ENCODE results near the gene AMN. TPM values are rescaled to one million over a fixed set of nuclear protein-coding genes. Genes with fewer than 3 reads are reported as not detected.

Gene AMN
- polyA plus RNA-seq, 3 donors, result 0.09 TPM; not detected in 2

GRCh38 chr14:102970496-102970895 is 48.0 kb downstream of the AMN start:
- no peak for TF ChIP-seq CTCF (IDR thresholded peaks at IDR 0.05)
- H3K79me2 ChIP-seq (ENCODE audit: insufficient read depth, low read length), result no peaks in the 10 kb centered on the region
- no peaks in the 10 kb centered on the region for H4K20me1 ChIP-seq (ENCODE audit: insufficient read depth, low read length)
- H3K27me3 Mint-ChIP-seq (ENCODE audit: low read depth in 3 of 3), result peaks cover 0 to 7% (median 3%) of the 10 kb centered on the region in 3 donors
- intact Hi-C loops (cut with micrococcal nuclease), result no loop called here
- H3K9me3 Mint-ChIP-seq, result peaks cover 0 to 3% (median 0%) of the 10 kb centered on the region in 7 donors
- peaks cover 6 to 8% of the 10 kb centered on the region in 2 donors for H3K4me1 ChIP-seq (ENCODE audit: control insufficient read depth in 1 of 2, insufficient read depth in 2 of 2, low read length in 2 of 2)
- no peak overlapping the region for H2AFZ ChIP-seq (ENCODE audit: insufficient read depth, low read depth, low read length, poor library complexity, severe bottlenecking)
- peaks cover 74 to 85% of the 10 kb centered on the region in 2 donors for H3K36me3 Mint-ChIP-seq
- WGBS (ENCODE audit: insufficient coverage), result 91% methylated on average over 6 of the region's 10 CpGs
- no peak overlapping the region for H3K27ac Mint-ChIP-seq
- no peak overlapping the region for H3K4me2 ChIP-seq (replicated peaks; ENCODE audit: extremely low read depth, low read length, poor library complexity, severe bottlenecking)
- no peak overlapping the region for H3K4me3 ChIP-seq (replicated peaks in 1 of 3; ENCODE audit: low read depth in 2 of 3, low read length in 3 of 3)
- H3K4me3 Mint-ChIP-seq, result no peak overlapping the region
- no peak overlapping the region for H3K27ac ChIP-seq (ENCODE audit: low read depth in 1 of 2, low read length in 2 of 2)
- H3K4me1 Mint-ChIP-seq, result peaks cover 20% of the 10 kb centered on the region
- no peaks in the 10 kb centered on the region for H3K9me3 ChIP-seq (replicated peaks in 1 of 2; ENCODE audit: control insufficient read depth in 1 of 2, insufficient read depth in 1 of 2, low read length in 2 of 2)
- no peak overlapping the region for H3K9ac ChIP-seq (ENCODE audit: insufficient read depth, low read length, poor library complexity, severe bottlenecking)
- H3K27me3 ChIP-seq (ENCODE audit: control insufficient read depth in 2 of 2, insufficient read depth in 2 of 2, low read length in 2 of 2), result no peaks in the 10 kb centered on the region
- peaks cover 31 to 79% of the 10 kb centered on the region in 2 donors for H3K36me3 ChIP-seq (replicated peaks in 1 of 2; ENCODE audit: control insufficient read depth in 1 of 2, insufficient read depth in 2 of 2, low read length in 2 of 2)
- no peak for DNase-seq

GRCh38 chr14:102971314-102971713 is 48.9 kb downstream of the AMN start:
- peaks cover 0 to 2% (median 0%) of the 10 kb centered on the region in 7 donors for H3K9me3 Mint-ChIP-seq
- TF ChIP-seq CTCF (IDR thresholded peaks at IDR 0.05), result no peak
- H3K4me1 Mint-ChIP-seq, result peaks cover 13% of the 10 kb centered on the region
- Histone ChIP-seq H2AFZ (ENCODE audit: insufficient read depth, low read depth, low read length, poor library complexity, severe bottlenecking) (no peak overlapping the region), H3K27me3 (ENCODE audit: control insufficient read depth in 2 of 2, insufficient read depth in 2 of 2, low read length in 2 of 2) (no peaks in the 10 kb centered on the region), H3K79me2 (ENCODE audit: insufficient read depth, low read length) (no peaks in the 10 kb centered on the region), H3K4me2 (replicated peaks; ENCODE audit: extremely low read depth, low read length, poor library complexity, severe bottlenecking) (no peak overlapping the region), H3K9ac (ENCODE audit: insufficient read depth, low read length, poor library complexity, severe bottlenecking) (no peak overlapping the region), H4K20me1 (ENCODE audit: insufficient read depth, low read length) (no peaks in the 10 kb centered on the region), H3K4me1 (ENCODE audit: control insufficient read depth in 1 of 2, insufficient read depth in 2 of 2, low read length in 2 of 2) (peaks cover 6 to 8% of the 10 kb centered on the region in 2 donors), H3K36me3 (replicated peaks in 1 of 2; ENCODE audit: control insufficient read depth in 1 of 2, insufficient read depth in 2 of 2, low read length in 2 of 2) (peaks cover 33 to 79% of the 10 kb centered on the region in 2 donors), H3K9me3 (replicated peaks in 1 of 2; ENCODE audit: control insufficient read depth in 1 of 2, insufficient read depth in 1 of 2, low read length in 2 of 2) (no peaks in the 10 kb centered on the region), H3K27ac (ENCODE audit: low read depth in 1 of 2, low read length in 2 of 2) (no peak overlapping the region), H3K4me3 (replicated peaks in 1 of 3; ENCODE audit: low read depth in 2 of 3, low read length in 3 of 3) (no peak overlapping the region)
- H3K27me3 Mint-ChIP-seq (ENCODE audit: low read depth in 3 of 3), result peaks cover 0 to 3% (median 2%) of the 10 kb centered on the region in 3 donors
- H3K27ac Mint-ChIP-seq, result no peak overlapping the region
- peaks cover 72 to 86% of the 10 kb centered on the region in 2 donors for H3K36me3 Mint-ChIP-seq
- no peak for DNase-seq
- intact Hi-C loops (cut with micrococcal nuclease), result no loop called here
- 100% methylated on average over 5 of the region's 9 CpGs for WGBS (ENCODE audit: insufficient coverage)
- no peak overlapping the region for H3K4me3 Mint-ChIP-seq

Measured in CD14-positive monocyte (primary cell).